RWPE2 (cell line): ENCODE measurements around the gene SULT2B1.
"Not testable (repeated sequence)": the region's sequence is repeated elsewhere in the genome, so short reads cannot be mapped to it uniquely, and the experiment has no call there.

Experiments used
- ATAC-seq: fragments of 200-7000 bp; cut with Tn5 transposase; 3 replicates; pipeline ENCODE4 v1.9.1; 2021; ENCODE audit warnings: low read depth
- DNase-seq: peaks from one replicate; pipeline ENCODE4 v3.0.0-alpha.2; 2020; ENCODE audit warnings: low spot score
- H3K27ac ChIP-seq: fragments of 450-650 bp; 2 replicates; pipeline ENCODE4 v1.5.1; 2017; ENCODE audit warnings: mild to moderate bottlenecking; ENCODE audit not compliant: poor library complexity, severe bottlenecking
- H3K27me3 ChIP-seq: fragments of 250-450 bp; sonication (Bioruptor Pico); 2 replicates; pipeline ENCODE4 v1.5.1; 2021; ENCODE audit warnings: mild to moderate bottlenecking, moderate library complexity; ENCODE audit not compliant: insufficient read depth, poor library complexity, severe bottlenecking
- H3K36me3 ChIP-seq: fragments of 250-450 bp; sonication (Bioruptor Pico); 2 replicates; pipeline ENCODE4 v1.5.1; 2020; ENCODE audit warnings: low read depth, mild to moderate bottlenecking, moderate library complexity
- H3K4me1 ChIP-seq: fragments of 250-450 bp; sonication (Bioruptor Pico); 2 replicates; pipeline ENCODE4 v1.5.1; 2021; ENCODE audit warnings: mild to moderate bottlenecking, moderate library complexity; ENCODE audit not compliant: insufficient read depth, poor library complexity, severe bottlenecking
- H3K4me3 ChIP-seq: fragments of 250-450 bp; sonication (Bioruptor Pico); 2 replicates; pipeline ENCODE4 v1.5.1; 2021; ENCODE audit warnings: mild to moderate bottlenecking, moderate library complexity; ENCODE audit not compliant: severe bottlenecking
- H3K9me3 ChIP-seq: fragments of 250-450 bp; sonication (Bioruptor Pico); 2 replicates; pipeline ENCODE4 v1.5.1; 2021; ENCODE audit warnings: mild to moderate bottlenecking, moderate library complexity; ENCODE audit not compliant: severe bottlenecking
- TF ChIP-seq, protein P1 (sequence below): fragments of 450-650 bp; IDR thresholded peaks from one replicate; pipeline ENCODE4 v1.5.1; 2017; ENCODE audit warnings: mild to moderate bottlenecking, moderate library complexity; ENCODE audit not compliant: poor library complexity, severe bottlenecking

Gene SULT2B1

GRCh38 chr19:48516536-48516935 is 35.4 kb upstream of the SULT2B1 start:
- DNase-seq (no peak), ATAC-seq (no peak)
- no peaks in the 10 kb centered on the region for H3K4me1 ChIP-seq
- H3K27ac ChIP-seq: no peak overlapping the region
- H3K9me3 ChIP-seq: no peaks in the 10 kb centered on the region
- no peak overlapping the region for H3K4me3 ChIP-seq
- H3K27me3 ChIP-seq: no peaks in the 10 kb centered on the region
- TF ChIP-seq, protein P1, sequence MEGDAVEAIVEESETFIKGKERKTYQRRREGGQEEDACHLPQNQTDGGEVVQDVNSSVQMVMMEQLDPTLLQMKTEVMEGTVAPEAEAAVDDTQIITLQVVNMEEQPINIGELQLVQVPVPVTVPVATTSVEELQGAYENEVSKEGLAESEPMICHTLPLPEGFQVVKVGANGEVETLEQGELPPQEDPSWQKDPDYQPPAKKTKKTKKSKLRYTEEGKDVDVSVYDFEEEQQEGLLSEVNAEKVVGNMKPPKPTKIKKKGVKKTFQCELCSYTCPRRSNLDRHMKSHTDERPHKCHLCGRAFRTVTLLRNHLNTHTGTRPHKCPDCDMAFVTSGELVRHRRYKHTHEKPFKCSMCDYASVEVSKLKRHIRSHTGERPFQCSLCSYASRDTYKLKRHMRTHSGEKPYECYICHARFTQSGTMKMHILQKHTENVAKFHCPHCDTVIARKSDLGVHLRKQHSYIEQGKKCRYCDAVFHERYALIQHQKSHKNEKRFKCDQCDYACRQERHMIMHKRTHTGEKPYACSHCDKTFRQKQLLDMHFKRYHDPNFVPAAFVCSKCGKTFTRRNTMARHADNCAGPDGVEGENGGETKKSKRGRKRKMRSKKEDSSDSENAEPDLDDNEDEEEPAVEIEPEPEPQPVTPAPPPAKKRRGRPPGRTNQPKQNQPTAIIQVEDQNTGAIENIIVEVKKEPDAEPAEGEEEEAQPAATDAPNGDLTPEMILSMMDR: no peak
- no peaks in the 10 kb centered on the region for H3K36me3 ChIP-seq

GRCh38 chr19:48518207-48518606 is 33.8 kb upstream of the SULT2B1 start:
- H3K27ac ChIP-seq: no peak overlapping the region
- H3K4me3 ChIP-seq: no peak overlapping the region
- no peaks in the 10 kb centered on the region for H3K9me3 ChIP-seq
- ATAC-seq (no peak), DNase-seq (no peak)
- no peaks in the 10 kb centered on the region for H3K36me3 ChIP-seq
- TF ChIP-seq, protein P1: no peak
- H3K27me3 ChIP-seq: no peaks in the 10 kb centered on the region
- no peaks in the 10 kb centered on the region for H3K4me1 ChIP-seq

- not testable (repeated sequence) for DNase-seq, H3K27ac ChIP-seq, H3K27me3 ChIP-seq, ATAC-seq, H3K36me3 ChIP-seq, H3K9me3 ChIP-seq, H3K4me1 ChIP-seq, H3K4me3 ChIP-seq
Observed at GRCh38 chr19:48519426-48519825, 32.5 kb upstream of the SULT2B1 start.

- no peaks in the 10 kb centered on the region for H3K27me3 ChIP-seq
- no peak for DNase-seq
- no peaks in the 10 kb centered on the region for H3K4me1 ChIP-seq
- TF ChIP-seq, protein P1: no peak
- no peak overlapping the region for H3K4me3 ChIP-seq
- no peaks in the 10 kb centered on the region for H3K36me3 ChIP-seq
- ATAC-seq: no peak
- peaks cover 3% of the 10 kb centered on the region for H3K9me3 ChIP-seq
- no peak overlapping the region for H3K27ac ChIP-seq
Observed at GRCh38 chr19:48520134-48520533, 31.8 kb upstream of the SULT2B1 start.

- ATAC-seq: no peak
- Histone ChIP-seq H3K9me3 (peaks cover 8% of the 10 kb centered on the region), H3K4me1 (no peaks in the 10 kb centered on the region), H3K27ac (no peak overlapping the region), H3K4me3 (no peak overlapping the region), H3K27me3 (no peaks in the 10 kb centered on the region), H3K36me3 (no peaks in the 10 kb centered on the region)
- TF ChIP-seq, protein P1: no peak
- DNase-seq: no peak
Observed at GRCh38 chr19:48524221-48524620, 27.8 kb upstream of the SULT2B1 start.
